Endothelial cell of hepatic sinusoid (primary cell): ENCODE results near the gene LIN9.

ENCODE experiments used
- in situ Hi-C: cut with HindIII; loops from 2 replicates; pipeline ENCODE4 v1.10.0; 2017; ENCODE audit warnings: low sequenced_read_pairs

Gene LIN9

GRCh38 chr1:226181996-226182714 is 126.8 kb downstream of the LIN9 start:
- in situ Hi-C loops, result no loop called here
